TTC549 (cell line): ENCODE data around the gene SNN.

Experiments used
- FAIRE-seq: peaks from 2 replicates; lab custom pipeline; 2012; peaks lifted over from hg19 to GRCh38; lab: Jason Lieb, UNC

The SNN gene

GRCh38 chr16:11668623-11669379 lies 546 bp downstream of the SNN start:
- no peak for FAIRE-seq

- FAIRE-seq, result no peak
These were observed 1.3 kb downstream of the SNN start for GRCh38 chr16:11669380-11670146.

DNA sequence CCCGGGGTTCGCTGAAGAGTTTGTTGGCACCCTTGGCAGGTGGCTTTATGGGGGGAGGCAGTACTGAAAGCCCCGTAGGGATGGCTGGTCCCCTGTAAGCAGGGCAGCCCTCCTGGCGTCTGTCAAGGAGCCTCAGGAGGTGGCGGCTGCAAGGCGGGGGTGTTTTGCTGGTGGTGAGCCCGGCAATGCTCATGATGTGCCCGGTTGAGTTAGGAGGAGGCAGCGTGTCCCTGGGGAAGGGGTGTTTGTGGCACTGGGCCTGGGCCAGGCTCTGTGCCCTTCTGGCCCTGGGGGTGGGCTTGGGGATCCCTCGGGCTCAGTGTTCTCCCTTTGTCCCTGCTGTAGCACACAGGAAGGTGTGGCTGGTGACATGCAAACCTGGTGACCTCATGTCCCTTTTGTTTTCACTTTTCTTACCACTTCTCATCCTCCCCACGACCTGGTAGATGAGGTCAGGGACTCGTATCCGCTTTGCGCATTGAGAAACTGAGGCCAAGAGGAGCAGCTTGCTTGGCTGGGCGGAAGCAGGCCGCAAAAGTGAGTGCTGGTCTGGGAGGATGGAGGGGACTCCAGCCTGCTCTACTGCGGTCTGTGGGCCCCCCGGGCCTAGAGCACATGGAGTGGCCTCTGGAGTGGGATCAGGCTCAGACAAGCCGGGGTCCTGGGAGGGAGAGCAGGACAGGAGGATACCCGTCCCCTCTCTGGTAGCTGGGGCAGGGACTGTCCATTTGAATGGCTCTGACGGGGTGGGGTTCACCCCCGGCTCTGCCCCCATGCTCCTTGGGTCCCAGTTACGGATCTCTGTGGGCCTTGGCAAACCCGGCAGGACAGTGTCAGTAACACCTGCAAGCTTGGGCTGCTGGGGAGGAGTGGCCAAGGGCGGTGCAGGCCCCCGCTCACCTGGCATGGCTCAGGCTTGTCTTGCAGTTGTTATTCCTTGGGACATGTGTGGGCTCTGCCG lies 2.2 kb downstream of the SNN start:
- no peak for FAIRE-seq

- no peak for FAIRE-seq
These were observed 3.0 kb downstream of the SNN start for GRCh38 chr16:11671271-11671670.

GRCh38 chr16:11671676-11672075 lies 3.4 kb downstream of the SNN start:
- FAIRE-seq, result no peak

- no peak for FAIRE-seq
These were observed 4.2 kb downstream of the SNN start for GRCh38 chr16:11672206-11673090.

DNA sequence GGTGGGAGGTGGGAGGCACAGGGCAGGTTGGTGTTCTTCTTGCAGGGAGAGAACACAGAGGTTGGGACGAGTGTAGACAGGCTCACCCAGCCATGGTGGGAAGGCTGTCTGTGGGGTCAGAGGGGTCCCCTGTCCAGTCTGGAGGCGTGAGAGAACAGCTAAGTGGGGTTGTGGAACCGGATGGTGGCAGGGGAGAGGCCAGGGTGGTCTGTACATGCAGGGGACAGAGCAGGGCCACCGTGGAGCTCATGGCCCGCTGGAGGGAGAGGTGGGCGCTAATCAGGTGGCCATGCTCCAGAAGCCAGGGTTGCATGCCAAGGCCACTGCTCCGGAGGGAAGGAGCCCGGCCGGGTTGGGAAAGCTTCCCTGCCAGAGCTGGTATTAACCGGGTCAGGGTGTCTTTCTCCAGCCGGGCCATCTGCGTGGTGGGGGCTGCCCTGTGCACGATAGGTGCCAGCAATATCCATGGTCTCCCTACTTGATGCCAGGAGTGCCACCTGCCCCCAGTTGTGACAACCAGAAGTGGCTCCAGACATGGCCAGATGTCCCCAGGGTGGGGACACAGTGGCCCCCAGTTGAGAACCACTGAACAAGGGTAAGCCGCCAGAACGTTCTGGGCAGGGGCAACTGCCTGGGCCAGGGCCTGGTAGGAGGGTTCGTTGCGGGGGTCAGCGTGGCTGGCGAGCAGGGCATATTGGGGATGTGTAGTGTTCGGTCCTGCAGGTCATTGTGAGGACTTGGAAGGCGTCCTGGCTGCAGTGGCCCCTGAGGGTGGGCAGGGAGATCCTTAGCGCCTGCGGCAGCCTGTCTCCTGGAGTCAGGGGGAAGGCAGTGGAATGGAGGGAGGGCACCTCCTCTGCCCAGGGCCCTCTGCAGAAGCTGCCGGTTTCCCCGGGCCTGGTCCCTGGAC lies 5.1 kb downstream of the SNN start:
- FAIRE-seq, result no peak

DNA sequence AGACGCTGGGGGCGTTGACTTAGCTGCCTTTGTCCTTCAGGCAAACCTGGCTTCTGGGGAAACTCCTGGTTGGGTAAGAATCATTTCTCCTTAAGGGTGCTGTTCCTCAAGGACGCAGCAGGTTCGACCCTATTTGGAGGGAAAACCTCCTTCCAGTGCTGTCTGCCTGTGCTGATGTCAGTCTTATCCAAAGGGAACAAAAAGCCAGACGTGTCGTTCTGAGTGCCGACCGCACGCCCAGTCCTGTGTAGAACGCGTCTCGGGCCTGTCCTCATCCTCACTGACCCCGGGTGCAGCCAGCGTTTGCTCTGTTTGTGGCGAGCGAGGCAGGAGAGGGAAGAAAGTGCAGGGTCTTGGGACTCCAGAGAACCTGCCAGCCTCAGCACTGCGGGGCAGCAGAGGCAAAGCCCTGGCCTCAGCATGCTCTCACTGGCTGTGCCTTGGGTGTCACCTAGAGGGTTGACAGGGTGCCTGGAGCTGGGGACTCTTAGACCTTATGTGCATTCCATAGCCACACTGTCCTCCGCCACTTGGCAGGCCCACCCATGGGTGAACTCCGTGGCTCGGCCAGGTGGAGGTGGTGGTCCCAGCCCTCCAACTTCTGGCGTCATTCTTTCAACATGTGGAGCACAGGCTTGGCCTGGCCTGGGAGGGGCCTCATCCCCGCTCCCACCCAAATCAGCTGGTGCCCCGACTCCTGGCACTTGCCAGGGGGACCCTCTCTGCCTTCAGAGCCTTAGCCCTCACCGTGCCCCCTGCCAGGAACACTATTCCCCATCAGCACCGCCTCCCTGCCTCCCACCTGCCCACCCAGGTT lies 6.0 kb downstream of the SNN start:
- FAIRE-seq, result no peak

GRCh38 chr16:11674818-11675560 lies 6.7 kb downstream of the SNN start:
- FAIRE-seq, result no peak

- no peak for FAIRE-seq
These were observed 7.6 kb downstream of the SNN start for GRCh38 chr16:11675561-11676511.

- FAIRE-seq, result no peak
These were observed 8.5 kb downstream of the SNN start for GRCh38 chr16:11676799-11677198.

DNA sequence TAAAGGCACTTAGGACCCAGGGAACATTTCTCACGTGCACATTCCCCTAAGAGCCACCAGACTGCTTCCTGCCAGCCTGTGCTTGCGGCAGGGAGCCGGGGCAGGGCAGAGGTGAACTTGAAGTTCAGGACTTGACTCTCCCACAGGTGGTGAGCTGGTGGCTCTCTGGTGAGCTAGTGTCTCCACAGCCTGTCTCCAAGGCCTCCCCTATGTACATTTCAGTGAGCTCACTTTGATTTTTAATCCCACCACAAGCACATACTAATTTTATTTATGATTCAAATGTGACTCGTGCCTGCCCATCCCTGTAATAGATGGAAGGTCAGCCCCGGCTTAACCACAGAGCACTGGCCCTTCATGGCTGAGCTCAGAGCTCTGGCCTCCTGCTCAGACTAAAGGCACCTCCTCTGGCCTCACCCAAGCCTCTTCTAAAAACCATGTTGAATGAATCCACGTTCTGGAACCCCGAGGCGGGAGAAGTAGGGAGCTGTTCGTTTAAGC lies 9.2 kb downstream of the SNN start:
- FAIRE-seq, result no peak

DNA sequence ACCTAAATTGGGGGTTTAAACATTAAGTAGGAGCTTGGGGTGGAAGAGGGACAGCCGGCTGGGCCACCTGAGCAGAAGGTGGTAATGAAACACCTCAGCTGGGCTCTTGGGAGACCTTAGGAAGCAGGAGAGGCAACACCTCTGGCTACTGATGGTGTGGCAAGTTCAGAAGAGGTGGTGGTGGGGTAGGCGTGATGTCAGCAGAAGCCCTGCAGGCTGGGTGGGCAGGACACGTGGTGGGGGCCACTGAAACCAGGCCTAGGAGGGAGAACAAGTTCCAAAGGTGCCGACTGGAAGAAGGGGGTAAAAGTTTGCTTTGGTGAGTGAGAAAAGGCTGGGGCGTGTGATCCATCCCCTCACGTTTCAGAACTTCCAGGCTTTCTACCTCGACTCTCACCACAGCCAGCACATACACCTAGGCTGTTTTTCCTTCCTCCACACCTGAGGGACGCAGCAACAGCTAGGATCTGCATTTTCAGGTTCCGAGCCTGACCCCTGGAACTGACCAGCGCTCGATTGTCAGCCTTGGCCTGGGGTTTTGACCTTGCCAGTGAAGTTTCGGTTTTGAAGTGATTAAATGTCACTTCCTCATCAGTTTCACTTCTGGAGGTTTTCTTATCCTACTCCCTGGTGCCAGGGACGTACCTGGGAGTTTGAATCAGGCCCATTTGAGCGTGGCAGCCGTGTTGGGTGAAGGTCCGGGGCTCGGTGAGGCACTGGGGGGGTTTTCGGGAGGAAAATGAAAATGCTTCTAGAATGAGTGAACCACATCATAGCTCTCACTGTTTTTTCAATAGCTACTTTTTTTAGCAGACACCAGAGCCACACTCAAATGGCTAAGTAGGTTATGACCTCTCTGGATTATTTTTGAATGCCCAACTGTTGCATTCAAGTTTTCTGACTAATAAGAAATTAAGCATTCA lies 10.0 kb downstream of the SNN start:
- FAIRE-seq, result no peak

DNA sequence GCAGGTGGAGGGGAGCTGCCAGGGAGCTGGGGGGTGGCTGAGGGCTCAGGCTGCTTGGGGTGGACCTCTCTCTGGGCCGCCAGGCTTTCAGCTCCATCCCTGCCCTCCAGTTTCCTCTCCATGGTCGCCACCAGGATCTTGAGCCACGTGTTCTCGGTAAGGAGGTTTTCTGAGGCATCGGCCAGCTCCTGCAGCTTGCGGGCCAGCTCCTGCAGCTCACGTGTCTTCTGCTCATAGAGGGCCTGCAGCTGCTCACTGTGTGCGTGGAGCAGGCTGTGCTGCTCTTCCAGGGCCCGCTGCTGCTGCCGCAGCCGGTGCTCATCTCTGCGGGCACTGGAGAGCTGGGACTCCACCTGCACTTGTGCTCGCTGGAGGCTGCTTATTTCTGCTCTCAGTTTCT lies 11.0 kb downstream of the SNN start:
- FAIRE-seq, result no peak

GRCh38 chr16:11679941-11680911 lies 12.0 kb downstream of the SNN start:
- FAIRE-seq, result no peak
